ENCODE data around the gene AGMAT.

Gene AGMAT

GRCh38 chr1:15584489-15585363, at the start of gene AGMAT:
Gene AGMAT, minus strand, starts transcription at chr1:15585051. Its CDS starts 84 bp downstream, at chr1:15584967.
- peaks cover 7% of the 10 kb centered on the region for H3K9me3 Mint-ChIP-seq
- H3K4me1 Mint-ChIP-seq (ENCODE audit: low read depth): peaks cover 13% of the 10 kb centered on the region
- H3K27me3 Mint-ChIP-seq: peaks cover 28% of the 10 kb centered on the region
- peak within 1 kb of the TSS; percentile 41 for H3K27ac Mint-ChIP-seq
- intact Hi-C loops (cut with micrococcal nuclease): no loop called here
- H3K4me3 Mint-ChIP-seq: peak within 1 kb of the TSS; percentile 71
- no peaks in the 10 kb centered on the region for H3K36me3 Mint-ChIP-seq (ENCODE audit: low read depth)

- intact Hi-C loops (cut with micrococcal nuclease): no loop called here
- H3K27me3 Mint-ChIP-seq: no peaks in the 10 kb centered on the region
- H3K4me1 Mint-ChIP-seq (ENCODE audit: low read depth): peaks cover under 1% of the 10 kb centered on the region
- no peak overlapping the region for H3K27ac Mint-ChIP-seq
- H3K36me3 Mint-ChIP-seq (ENCODE audit: low read depth): peaks cover 91% of the 10 kb centered on the region
- H3K4me3 Mint-ChIP-seq: no peak overlapping the region
- no peaks in the 10 kb centered on the region for H3K9me3 Mint-ChIP-seq
Measured at GRCh38 chr1:15633756-15634420, 49.0 kb upstream of the AGMAT start.

GRCh38 chr1:15628003-15628402, 43.2 kb upstream of the AGMAT start:
- Mint-ChIP-seq H3K4me3 (no peak overlapping the region), H3K27ac (no peak overlapping the region), H3K9me3 (no peaks in the 10 kb centered on the region), H3K36me3 (ENCODE audit: low read depth) (peaks cover 52% of the 10 kb centered on the region), H3K27me3 (no peaks in the 10 kb centered on the region), H3K4me1 (ENCODE audit: low read depth) (peaks cover 38% of the 10 kb centered on the region)
- intact Hi-C loops (cut with micrococcal nuclease): no loop called here

- Mint-ChIP-seq H3K4me3 (no peak overlapping the region), H3K4me1 (ENCODE audit: low read depth) (peaks cover 44% of the 10 kb centered on the region)
- intact Hi-C loops (cut with micrococcal nuclease): no loop called here
Measured at GRCh38 chr1:15627343-15627988, 42.6 kb upstream of the AGMAT start.

GRCh38 chr1:15626269-15626950, 41.6 kb upstream of the AGMAT start:
- Mint-ChIP-seq H3K9me3 (no peaks in the 10 kb centered on the region), H3K27me3 (no peaks in the 10 kb centered on the region), H3K36me3 (ENCODE audit: low read depth) (peaks cover 48% of the 10 kb centered on the region), H3K4me1 (ENCODE audit: low read depth) (peaks cover 54% of the 10 kb centered on the region), H3K27ac (peak overlapping the region; percentile 75), H3K4me3 (peak overlapping the region; percentile 2)
- intact Hi-C loops (cut with micrococcal nuclease): no loop called here

More at GRCh38 chr1:15627343-15627988, 42.6 kb upstream of the AGMAT start:
- H3K27ac Mint-ChIP-seq: no peak overlapping the region
- H3K9me3 Mint-ChIP-seq: no peaks in the 10 kb centered on the region
- H3K36me3 Mint-ChIP-seq (ENCODE audit: low read depth): peaks cover 52% of the 10 kb centered on the region
- no peaks in the 10 kb centered on the region for H3K27me3 Mint-ChIP-seq

- Mint-ChIP-seq H3K4me3 (no peak overlapping the region), H3K4me1 (ENCODE audit: low read depth) (peaks cover 65% of the 10 kb centered on the region), H3K9me3 (no peaks in the 10 kb centered on the region), H3K36me3 (ENCODE audit: low read depth) (peaks cover 36% of the 10 kb centered on the region), H3K27ac (peak overlapping the region; percentile 75), H3K27me3 (no peaks in the 10 kb centered on the region)
- intact Hi-C loops (cut with micrococcal nuclease): no loop called here
Measured at GRCh38 chr1:15625056-15625917, 40.4 kb upstream of the AGMAT start.

- H3K36me3 Mint-ChIP-seq (ENCODE audit: low read depth): peaks cover 29% of the 10 kb centered on the region
- no peaks in the 10 kb centered on the region for H3K9me3 Mint-ChIP-seq
- H3K27me3 Mint-ChIP-seq: no peaks in the 10 kb centered on the region
- H3K4me3 Mint-ChIP-seq: no peak overlapping the region
- intact Hi-C loops (cut with micrococcal nuclease): no loop called here
- no peak overlapping the region for H3K27ac Mint-ChIP-seq
- H3K4me1 Mint-ChIP-seq (ENCODE audit: low read depth): peaks cover 72% of the 10 kb centered on the region
Measured at GRCh38 chr1:15624133-15624714, 39.4 kb upstream of the AGMAT start.

- intact Hi-C loops (cut with micrococcal nuclease): no loop called here
- Mint-ChIP-seq H3K4me1 (ENCODE audit: low read depth) (peaks cover 76% of the 10 kb centered on the region), H3K27ac (peak overlapping the region; percentile 5), H3K9me3 (no peaks in the 10 kb centered on the region), H3K4me3 (no peak overlapping the region), H3K27me3 (no peaks in the 10 kb centered on the region), H3K36me3 (ENCODE audit: low read depth) (peaks cover 29% of the 10 kb centered on the region)
Measured at GRCh38 chr1:15623435-15623834, 38.6 kb upstream of the AGMAT start.

GRCh38 chr1:15622712-15623373, 38.0 kb upstream of the AGMAT start:
- Mint-ChIP-seq H3K9me3 (no peaks in the 10 kb centered on the region), H3K4me1 (ENCODE audit: low read depth) (peaks cover 79% of the 10 kb centered on the region), H3K4me3 (no peak overlapping the region), H3K36me3 (ENCODE audit: low read depth) (peaks cover 25% of the 10 kb centered on the region), H3K27ac (peak overlapping the region; percentile 5), H3K27me3 (no peaks in the 10 kb centered on the region)
- intact Hi-C loops (cut with micrococcal nuclease): no loop called here

GRCh38 chr1:15621975-15622374, 37.1 kb upstream of the AGMAT start:
- Mint-ChIP-seq H3K36me3 (ENCODE audit: low read depth) (peaks cover 20% of the 10 kb centered on the region), H3K27ac (peak overlapping the region; percentile 5), H3K4me3 (no peak overlapping the region), H3K4me1 (ENCODE audit: low read depth) (peaks cover 74% of the 10 kb centered on the region), H3K9me3 (no peaks in the 10 kb centered on the region), H3K27me3 (no peaks in the 10 kb centered on the region)
- intact Hi-C loops (cut with micrococcal nuclease): no loop called here

- intact Hi-C loops (cut with micrococcal nuclease): no loop called here
- Mint-ChIP-seq H3K4me3 (no peak overlapping the region), H3K9me3 (no peaks in the 10 kb centered on the region), H3K27me3 (no peaks in the 10 kb centered on the region), H3K27ac (no peak overlapping the region), H3K4me1 (ENCODE audit: low read depth) (peaks cover 75% of the 10 kb centered on the region), H3K36me3 (ENCODE audit: low read depth) (peaks cover 19% of the 10 kb centered on the region)
Measured at GRCh38 chr1:15620902-15621682, 36.2 kb upstream of the AGMAT start.

- Mint-ChIP-seq H3K4me3 (peak overlapping the region; percentile 4), H3K4me1 (ENCODE audit: low read depth) (peaks cover 68% of the 10 kb centered on the region), H3K27me3 (no peaks in the 10 kb centered on the region), H3K27ac (peak overlapping the region; percentile 22), H3K9me3 (no peaks in the 10 kb centered on the region), H3K36me3 (ENCODE audit: low read depth) (peaks cover 19% of the 10 kb centered on the region)
- intact Hi-C loops (cut with micrococcal nuclease): no loop called here
Measured at GRCh38 chr1:15620155-15620545, 35.3 kb upstream of the AGMAT start.
